ENCODE measurements around the gene ITIH2. TPM values are rescaled to one million over a fixed set of nuclear protein-coding genes. Genes with fewer than 3 reads are reported as not detected.

Gene ITIH2
- total RNA-seq, 1 experiment from 2014 or later, result not detected

GRCh38 chr10:7696545-7696944 is 6.6 kb upstream of the ITIH2 start:
- ChIA-PET CTCF (no interaction called here), POLR2A (ENCODE audit: unreplicated experiment) (no interaction called here)
- H3K9me3 ChIP-seq (ENCODE audit: low read length), result no peaks in the 10 kb centered on the region
- H3K4me1 ChIP-seq (ENCODE audit: insufficient read depth, low read length), result 0 out of 2 replicates have a peak, but pooled peaks cover 4% of the 10 kb centered on the region
- no peaks in the 10 kb centered on the region for H3K79me2 ChIP-seq (ENCODE audit: low read length)
- H3K9ac ChIP-seq (ENCODE audit: low read length), result no peak overlapping the region
- no peak overlapping the region for H3K4me3 ChIP-seq (ENCODE audit: low read length)
- H3K27me3 ChIP-seq (ENCODE audit: low read length), result no peaks in the 10 kb centered on the region
- ATAC-seq (no peak), DNase-seq (peak; percentile 35)
- H3F3A ChIP-seq (ENCODE audit: low read length, unreplicated experiment), result no peaks in the 10 kb centered on the region
- TF ChIP-seq EZH2phosphoT487 (IDR thresholded peaks at IDR 0.05; ENCODE audit: borderline replicate concordance, low read length), result no peak
- no peak for TF ChIP-seq EZH2 (IDR thresholded peaks at IDR 0.05; ENCODE audit: low read length, unreplicated experiment)
- TF ChIP-seq, protein P1, sequence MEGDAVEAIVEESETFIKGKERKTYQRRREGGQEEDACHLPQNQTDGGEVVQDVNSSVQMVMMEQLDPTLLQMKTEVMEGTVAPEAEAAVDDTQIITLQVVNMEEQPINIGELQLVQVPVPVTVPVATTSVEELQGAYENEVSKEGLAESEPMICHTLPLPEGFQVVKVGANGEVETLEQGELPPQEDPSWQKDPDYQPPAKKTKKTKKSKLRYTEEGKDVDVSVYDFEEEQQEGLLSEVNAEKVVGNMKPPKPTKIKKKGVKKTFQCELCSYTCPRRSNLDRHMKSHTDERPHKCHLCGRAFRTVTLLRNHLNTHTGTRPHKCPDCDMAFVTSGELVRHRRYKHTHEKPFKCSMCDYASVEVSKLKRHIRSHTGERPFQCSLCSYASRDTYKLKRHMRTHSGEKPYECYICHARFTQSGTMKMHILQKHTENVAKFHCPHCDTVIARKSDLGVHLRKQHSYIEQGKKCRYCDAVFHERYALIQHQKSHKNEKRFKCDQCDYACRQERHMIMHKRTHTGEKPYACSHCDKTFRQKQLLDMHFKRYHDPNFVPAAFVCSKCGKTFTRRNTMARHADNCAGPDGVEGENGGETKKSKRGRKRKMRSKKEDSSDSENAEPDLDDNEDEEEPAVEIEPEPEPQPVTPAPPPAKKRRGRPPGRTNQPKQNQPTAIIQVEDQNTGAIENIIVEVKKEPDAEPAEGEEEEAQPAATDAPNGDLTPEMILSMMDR (conservative IDR thresholded peaks at IDR 0.05; ENCODE audit: low read depth, low read length), result no peak
- no peaks in the 10 kb centered on the region for H3K36me3 ChIP-seq (ENCODE audit: low read depth, low read length)
- no TSS peak for BruUV-seq (replicated peaks)
- intact Hi-C loops (cut with micrococcal nuclease), result no loop called here
- H3K27ac ChIP-seq (ENCODE audit: low read length), result no peak overlapping the region
- no peak overlapping the region for H3K4me2 ChIP-seq (ENCODE audit: low read length)
- H2AFZ ChIP-seq (ENCODE audit: low read length), result no peak overlapping the region
- no peaks in the 10 kb centered on the region for H4K20me1 ChIP-seq (ENCODE audit: low read length)
- no peaks in the 10 kb centered on the region for H3K9me2 ChIP-seq (replicated peaks; ENCODE audit: low read length)

DNA sequence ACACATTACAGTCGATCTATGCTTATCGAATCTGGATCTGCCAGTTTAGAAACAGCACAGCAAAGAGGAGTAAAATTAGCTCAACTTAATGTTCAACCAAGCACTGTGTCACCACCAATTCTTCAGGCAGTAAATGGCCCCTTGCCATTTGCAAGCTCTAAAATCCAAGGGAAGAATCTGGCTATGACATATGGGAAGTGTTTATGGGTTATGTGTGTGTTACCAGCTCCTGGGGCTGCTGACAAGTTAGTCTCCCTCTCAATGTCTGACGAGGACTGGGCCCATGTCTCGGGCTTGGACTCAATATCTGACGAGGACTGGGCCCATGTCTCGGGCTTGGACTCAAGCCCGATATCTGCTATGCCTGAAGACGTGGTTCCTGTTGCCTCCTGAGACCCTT is 5.7 kb upstream of the ITIH2 start:
- H3K4me3 ChIP-seq (ENCODE audit: low read length), result no peak overlapping the region
- no peaks in the 10 kb centered on the region for H3K36me3 ChIP-seq (ENCODE audit: low read depth, low read length)
- no peaks in the 10 kb centered on the region for H3K79me2 ChIP-seq (ENCODE audit: low read length)
- DNase-seq (no peak), ATAC-seq (no peak)
- TF ChIP-seq, protein P1 (conservative IDR thresholded peaks at IDR 0.05; ENCODE audit: low read depth, low read length), result no peak
- no peak for TF ChIP-seq EZH2 (IDR thresholded peaks at IDR 0.05; ENCODE audit: low read length, unreplicated experiment)
- TF ChIP-seq EZH2phosphoT487 (IDR thresholded peaks at IDR 0.05; ENCODE audit: borderline replicate concordance, low read length), result no peak
- intact Hi-C loops (cut with micrococcal nuclease), result no loop called here
- POLR2A ChIA-PET (ENCODE audit: unreplicated experiment), result no interaction called here
- H3K4me2 ChIP-seq (ENCODE audit: low read length), result no peak overlapping the region
- CTCF ChIA-PET, result interaction anchor here (0.5 kb wide), 1 partner anchor 172 kb away, joined by 3 read pairs; no protein-coding TSS in a partner anchor
- H3K9ac ChIP-seq (ENCODE audit: low read length), result no peak overlapping the region
- H2AFZ ChIP-seq (ENCODE audit: low read length), result no peak overlapping the region
- H3F3A ChIP-seq (ENCODE audit: low read length, unreplicated experiment), result no peaks in the 10 kb centered on the region
- H3K9me3 ChIP-seq (ENCODE audit: low read length), result no peaks in the 10 kb centered on the region
- BruUV-seq (replicated peaks), result no TSS peak
- 0 out of 2 replicates have a peak, but pooled peaks cover 4% of the 10 kb centered on the region for H3K4me1 ChIP-seq (ENCODE audit: insufficient read depth, low read length)
- H4K20me1 ChIP-seq (ENCODE audit: low read length), result no peaks in the 10 kb centered on the region
- H3K9me2 ChIP-seq (replicated peaks; ENCODE audit: low read length), result no peaks in the 10 kb centered on the region
- no peaks in the 10 kb centered on the region for H3K27me3 ChIP-seq (ENCODE audit: low read length)
- no peak overlapping the region for H3K27ac ChIP-seq (ENCODE audit: low read length)

DNA sequence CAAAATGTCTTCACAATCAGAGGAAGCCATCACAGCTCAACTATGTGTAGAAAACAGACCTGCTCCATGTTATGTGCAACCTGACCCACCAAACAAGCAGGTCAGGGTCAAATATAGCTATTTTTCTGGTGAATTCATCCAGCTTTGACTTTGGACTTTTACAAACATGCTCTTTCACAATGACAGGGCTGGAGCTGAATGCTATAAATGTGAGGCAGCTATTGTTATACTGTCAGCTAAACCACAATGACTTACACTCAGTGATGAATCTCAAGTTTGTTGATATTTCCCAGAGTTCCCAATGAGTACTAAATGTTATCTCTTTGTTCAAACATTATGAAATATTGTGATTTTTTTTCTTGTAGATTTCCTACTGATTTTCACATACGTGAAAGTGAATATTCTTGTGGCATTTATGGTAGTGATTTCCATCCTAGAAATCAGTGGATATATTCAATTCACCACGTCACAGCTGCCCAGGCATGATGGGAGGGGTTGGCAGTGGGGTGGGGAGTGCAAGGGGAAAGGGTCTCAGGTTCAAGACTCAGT is 2.5 kb upstream of the ITIH2 start:
- TF ChIP-seq EZH2phosphoT487 (IDR thresholded peaks at IDR 0.05; ENCODE audit: borderline replicate concordance, low read length) (no peak), EZH2 (IDR thresholded peaks at IDR 0.05; ENCODE audit: low read length, unreplicated experiment) (no peak)
- TF ChIP-seq, protein P1 (conservative IDR thresholded peaks at IDR 0.05; ENCODE audit: low read depth, low read length), result no peak
- Histone ChIP-seq H3K4me1 (ENCODE audit: insufficient read depth, low read length) (0 out of 2 replicates have a peak, but pooled peaks cover 4% of the 10 kb centered on the region), H3K4me3 (ENCODE audit: low read length) (no peak overlapping the region), H3K9me3 (ENCODE audit: low read length) (no peaks in the 10 kb centered on the region), H4K20me1 (ENCODE audit: low read length) (no peaks in the 10 kb centered on the region), H3K9me2 (replicated peaks; ENCODE audit: low read length) (no peaks in the 10 kb centered on the region), H3K27ac (ENCODE audit: low read length) (peak overlapping the region; percentile 59), H3K4me2 (ENCODE audit: low read length) (no peak overlapping the region), H2AFZ (ENCODE audit: low read length) (no peak overlapping the region), H3K79me2 (ENCODE audit: low read length) (no peaks in the 10 kb centered on the region), H3K27me3 (ENCODE audit: low read length) (0 out of 2 replicates have a peak, but pooled peaks cover 3% of the 10 kb centered on the region), H3F3A (ENCODE audit: low read length, unreplicated experiment) (no peaks in the 10 kb centered on the region), H3K9ac (ENCODE audit: low read length) (no peak overlapping the region; the same call in 1 of the 2 replicates), H3K36me3 (ENCODE audit: low read depth, low read length) (no peaks in the 10 kb centered on the region)
- DNase-seq (peak; percentile 60), ATAC-seq (no peak)
- ChIA-PET POLR2A (ENCODE audit: unreplicated experiment) (no interaction called here), CTCF (no interaction called here)
- no TSS peak for BruUV-seq (replicated peaks)
- intact Hi-C loops (cut with micrococcal nuclease), result no loop called here

Measured in PC-3 (cell line).